Dendritic cell treated with granulocyte-macrophage colony-stimulating factor and Interleukin-4, amounts not matched to agents 40 ng/mL and 50 ng/mL, for 4 days (primary cell): ENCODE results near the gene RBM20.

ENCODE experiments used
- H3K27ac Mint-ChIP-seq: one replicate; pipeline ENCODE4 v1.8.0; 2022; ENCODE audit warnings: mild to moderate bottlenecking, mixed read lengths
- H3K27me3 Mint-ChIP-seq: one replicate; pipeline ENCODE4 v1.8.0; 2022; ENCODE audit warnings: mild to moderate bottlenecking, mixed read lengths
- H3K36me3 Mint-ChIP-seq: one replicate; pipeline ENCODE4 v1.8.0; 2022; ENCODE audit warnings: low read depth, mixed read lengths
- H3K4me1 Mint-ChIP-seq: one replicate; pipeline ENCODE4 v1.8.0; 2022; ENCODE audit warnings: low read depth, mixed read lengths
- H3K4me3 Mint-ChIP-seq: one replicate; pipeline ENCODE4 v1.8.0; 2022; ENCODE audit warnings: mild to moderate bottlenecking, moderate library complexity, mixed read lengths
- H3K9me3 Mint-ChIP-seq: one replicate; pipeline ENCODE4 v1.8.0; 2022; ENCODE audit warnings: mixed read lengths
- intact Hi-C: fragments of 100-400 bp; cut with micrococcal nuclease; formaldehyde crosslinking; loops from one replicate; pipeline ENCODE4 v1.15.0; 2022

RBM20 gene

GRCh38 chr10:110837418-110838171, 193.5 kb downstream of the RBM20 start:
- intact Hi-C loops: loop anchor here (5.0 kb wide), 1 partner anchor 35 kb away; the partner anchor contains the start of gene PDCD4
- H3K27me3 Mint-ChIP-seq: no peaks in the 10 kb centered on the region
- no peaks in the 10 kb centered on the region for H3K9me3 Mint-ChIP-seq
- H3K4me3 Mint-ChIP-seq: no peak overlapping the region
- H3K4me1 Mint-ChIP-seq: peaks cover 38% of the 10 kb centered on the region
- H3K36me3 Mint-ChIP-seq: no peaks in the 10 kb centered on the region
- no peak overlapping the region for H3K27ac Mint-ChIP-seq

GRCh38 chr10:110840225-110840922, 196.2 kb downstream of the RBM20 start:
- Mint-ChIP-seq H3K4me3 (no peak overlapping the region), H3K4me1 (peaks cover 54% of the 10 kb centered on the region), H3K36me3 (no peaks in the 10 kb centered on the region), H3K9me3 (no peaks in the 10 kb centered on the region), H3K27ac (no peak overlapping the region), H3K27me3 (no peaks in the 10 kb centered on the region)
- intact Hi-C loops: no loop called here

- Mint-ChIP-seq H3K4me1 (peaks cover 48% of the 10 kb centered on the region), H3K27me3 (no peaks in the 10 kb centered on the region), H3K9me3 (no peaks in the 10 kb centered on the region), H3K27ac (peak overlapping the region; percentile 10), H3K36me3 (no peaks in the 10 kb centered on the region), H3K4me3 (no peak overlapping the region)
- intact Hi-C loops: no loop called here
These were observed 196.8 kb downstream of the RBM20 start for GRCh38 chr10:110840923-110841428.

GRCh38 chr10:110841767-110842267, 197.7 kb downstream of the RBM20 start:
- H3K36me3 Mint-ChIP-seq: no peaks in the 10 kb centered on the region
- peaks cover 47% of the 10 kb centered on the region for H3K4me1 Mint-ChIP-seq
- intact Hi-C loops: no loop called here
- no peak overlapping the region for H3K4me3 Mint-ChIP-seq
- H3K27ac Mint-ChIP-seq: peak overlapping the region; percentile 73
- no peaks in the 10 kb centered on the region for H3K9me3 Mint-ChIP-seq
- no peaks in the 10 kb centered on the region for H3K27me3 Mint-ChIP-seq

GRCh38 chr10:110842326-110842904, 198.3 kb downstream of the RBM20 start:
- intact Hi-C loops: no loop called here
- Mint-ChIP-seq H3K27me3 (no peaks in the 10 kb centered on the region), H3K36me3 (no peaks in the 10 kb centered on the region)

GRCh38 chr10:110843031-110843430, 198.9 kb downstream of the RBM20 start:
- no peaks in the 10 kb centered on the region for H3K27me3 Mint-ChIP-seq
- intact Hi-C loops: no loop called here
- H3K27ac Mint-ChIP-seq: peak overlapping the region; percentile 73
- no peaks in the 10 kb centered on the region for H3K36me3 Mint-ChIP-seq
- H3K4me3 Mint-ChIP-seq: no peak overlapping the region
- H3K4me1 Mint-ChIP-seq: peaks cover 43% of the 10 kb centered on the region
- H3K9me3 Mint-ChIP-seq: no peaks in the 10 kb centered on the region

More at GRCh38 chr10:110842326-110842904, 198.3 kb downstream of the RBM20 start:
- Mint-ChIP-seq H3K9me3 (no peaks in the 10 kb centered on the region), H3K4me1 (peaks cover 47% of the 10 kb centered on the region), H3K4me3 (no peak overlapping the region), H3K27ac (peak overlapping the region; percentile 73)

- Mint-ChIP-seq H3K27ac (peak overlapping the region; percentile 73), H3K27me3 (no peaks in the 10 kb centered on the region), H3K4me1 (peaks cover 43% of the 10 kb centered on the region), H3K4me3 (no peak overlapping the region), H3K36me3 (no peaks in the 10 kb centered on the region), H3K9me3 (no peaks in the 10 kb centered on the region)
- intact Hi-C loops: no loop called here
These were observed 199.9 kb downstream of the RBM20 start for GRCh38 chr10:110843796-110844616.

- no peak overlapping the region for H3K4me3 Mint-ChIP-seq
- intact Hi-C loops: no loop called here
- H3K4me1 Mint-ChIP-seq: peaks cover 43% of the 10 kb centered on the region
- peak overlapping the region; percentile 69 for H3K27ac Mint-ChIP-seq
- H3K27me3 Mint-ChIP-seq: no peaks in the 10 kb centered on the region
- no peaks in the 10 kb centered on the region for H3K36me3 Mint-ChIP-seq
- no peaks in the 10 kb centered on the region for H3K9me3 Mint-ChIP-seq
These were observed 200.4 kb downstream of the RBM20 start for GRCh38 chr10:110844617-110844881.

GRCh38 chr10:110845192-110845755, 201.1 kb downstream of the RBM20 start:
- intact Hi-C loops: no loop called here
- Mint-ChIP-seq H3K27me3 (no peaks in the 10 kb centered on the region), H3K27ac (peak overlapping the region; percentile 69), H3K9me3 (no peaks in the 10 kb centered on the region), H3K36me3 (no peaks in the 10 kb centered on the region), H3K4me1 (peaks cover 49% of the 10 kb centered on the region), H3K4me3 (no peak overlapping the region)

GRCh38 chr10:110845756-110846620, 201.9 kb downstream of the RBM20 start:
- peaks cover 54% of the 10 kb centered on the region for H3K4me1 Mint-ChIP-seq
- no peak overlapping the region for H3K4me3 Mint-ChIP-seq
- no peaks in the 10 kb centered on the region for H3K27me3 Mint-ChIP-seq
- intact Hi-C loops: no loop called here
- H3K36me3 Mint-ChIP-seq: no peaks in the 10 kb centered on the region
- H3K27ac Mint-ChIP-seq: no peak overlapping the region
- no peaks in the 10 kb centered on the region for H3K9me3 Mint-ChIP-seq

GRCh38 chr10:110847374-110847773, 203.2 kb downstream of the RBM20 start:
- H3K4me1 Mint-ChIP-seq: peaks cover 54% of the 10 kb centered on the region
- no peaks in the 10 kb centered on the region for H3K27me3 Mint-ChIP-seq
- no peaks in the 10 kb centered on the region for H3K9me3 Mint-ChIP-seq
- no peak overlapping the region for H3K27ac Mint-ChIP-seq
- intact Hi-C loops: no loop called here
- no peaks in the 10 kb centered on the region for H3K36me3 Mint-ChIP-seq
- no peak overlapping the region for H3K4me3 Mint-ChIP-seq

GRCh38 chr10:110848106-110848505, 204.0 kb downstream of the RBM20 start:
- no peak overlapping the region for H3K4me3 Mint-ChIP-seq
- H3K9me3 Mint-ChIP-seq: no peaks in the 10 kb centered on the region
- H3K4me1 Mint-ChIP-seq: peaks cover 54% of the 10 kb centered on the region
- intact Hi-C loops: no loop called here
- no peak overlapping the region for H3K27ac Mint-ChIP-seq
- H3K36me3 Mint-ChIP-seq: no peaks in the 10 kb centered on the region
- no peaks in the 10 kb centered on the region for H3K27me3 Mint-ChIP-seq

GRCh38 chr10:110850099-110850498, 206.0 kb downstream of the RBM20 start:
- intact Hi-C loops: no loop called here
- H3K4me3 Mint-ChIP-seq: no peak overlapping the region
- peaks cover 47% of the 10 kb centered on the region for H3K4me1 Mint-ChIP-seq
- no peaks in the 10 kb centered on the region for H3K9me3 Mint-ChIP-seq
- no peaks in the 10 kb centered on the region for H3K36me3 Mint-ChIP-seq
- H3K27ac Mint-ChIP-seq: no peak overlapping the region
- no peaks in the 10 kb centered on the region for H3K27me3 Mint-ChIP-seq
